GM12891 (cell line): ENCODE results near the gene DEFB114.

Source experiments
- DNase-seq: peaks from one replicate; pipeline ENCODE4 v3.0.0; 2011; ENCODE audit warnings: low spot score; ENCODE audit not compliant: insufficient read length
- FAIRE-seq: peaks from 2 replicates; lab custom pipeline; 2011; peaks lifted over from hg19 to GRCh38; lab: Jason Lieb, UNC
- PAX5 ChIP-seq: IDR thresholded peaks from 2 replicates; pipeline ENCODE4 v1.6.1; 2011; ENCODE audit warnings: low read length, moderate library complexity, mild to moderate bottlenecking; ENCODE audit not compliant: insufficient read depth, severe bottlenecking
- POLR2A ChIP-seq: IDR thresholded peaks from 2 replicates; pipeline ENCODE4 v1.6.1; 2011; ENCODE audit warnings: low read depth, low read length, control low read depth
- POLR2AphosphoS5 ChIP-seq: IDR thresholded peaks from 2 replicates; pipeline ENCODE4 v1.6.1; 2011; ENCODE audit warnings: low read depth, low read length, control low read depth
- POU2F2 ChIP-seq: IDR thresholded peaks from 2 replicates; pipeline ENCODE4 v1.6.1; 2011; ENCODE audit warnings: low read depth, mild to moderate bottlenecking, control low read depth, low read length, moderate library complexity
- SPI1 ChIP-seq: IDR thresholded peaks from 2 replicates; pipeline ENCODE4 v1.6.1; 2011; ENCODE audit warnings: low read depth, low read length, control low read depth
- TAF1 ChIP-seq: IDR thresholded peaks from 2 replicates; pipeline ENCODE4 v1.6.1; 2011; ENCODE audit warnings: low read depth, low read length, control low read depth

The DEFB114 gene

GRCh38 chr6:49915035-49915434 lies 48.9 kb downstream of the DEFB114 start:
- no peak for DNase-seq
- TF ChIP-seq POLR2AphosphoS5 (no peak), SPI1 (no peak), POLR2A (no peak), TAF1 (no peak), POU2F2 (no peak), PAX5 (no peak)
- no peak for FAIRE-seq

- TF ChIP-seq TAF1 (no peak), PAX5 (no peak), POLR2AphosphoS5 (no peak), SPI1 (no peak), POLR2A (no peak), POU2F2 (no peak)
- FAIRE-seq (no peak), DNase-seq (no peak)
Measured at GRCh38 chr6:49913636-49914375, 50.2 kb downstream of the DEFB114 start.

- FAIRE-seq (no peak), DNase-seq (no peak)
- TF ChIP-seq TAF1 (no peak), POU2F2 (no peak)
Measured at GRCh38 chr6:49912196-49912595, 51.8 kb downstream of the DEFB114 start.

GRCh38 chr6:49911252-49911651 lies 52.7 kb downstream of the DEFB114 start:
- DNase-seq, result no peak
- FAIRE-seq, result no peak
- TF ChIP-seq POLR2AphosphoS5 (no peak), POLR2A (no peak)
